ENCODE measurements around the gene USF3. TPM values are rescaled to one million over a fixed set of nuclear protein-coding genes. Genes with fewer than 3 reads are reported as not detected.

Gene USF3
- polyA plus RNA-seq, 1 donor from 2014 or later, result 15.4 TPM

DNA sequence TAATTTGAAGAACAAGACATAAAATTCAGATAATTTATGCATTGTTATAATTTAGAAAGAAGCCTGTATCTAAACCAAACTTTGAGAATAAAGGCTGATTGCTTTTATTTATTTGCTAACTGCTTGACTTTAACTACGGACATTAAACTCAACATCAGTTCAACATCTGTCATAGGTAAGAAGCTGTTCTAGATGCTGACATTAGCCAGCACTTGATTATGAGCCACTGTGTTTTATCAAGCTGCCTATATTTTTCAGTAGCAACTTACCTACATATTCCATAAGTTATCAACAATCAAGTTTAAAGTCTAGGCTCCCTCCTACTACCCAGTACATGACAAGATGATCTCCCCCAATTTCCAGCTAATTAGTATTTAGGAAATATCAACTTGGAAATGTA is 42.1 kb downstream of the USF3 start:
- peaks cover 16% of the 10 kb centered on the region for H3K36me3 ChIP-seq (ENCODE audit: insufficient read depth, low read length)
- no peaks in the 10 kb centered on the region for H3K79me2 ChIP-seq (replicated peaks; ENCODE audit: insufficient read depth, low read length)
- no peaks in the 10 kb centered on the region for H3K27me3 ChIP-seq (ENCODE audit: insufficient read depth, low read depth, low read length)
- no peaks in the 10 kb centered on the region for H3K9me2 ChIP-seq (ENCODE audit: insufficient read depth, low read length)
- H3K9ac ChIP-seq (ENCODE audit: low read length), result no peak overlapping the region
- no peak overlapping the region for H3K4me2 ChIP-seq (ENCODE audit: low read length)
- H3F3A ChIP-seq (ENCODE audit: insufficient read depth, low read length, poor library complexity, severe bottlenecking), result no peaks in the 10 kb centered on the region
- no peaks in the 10 kb centered on the region for H4K20me1 ChIP-seq (ENCODE audit: insufficient read depth)
- H3K27ac ChIP-seq (ENCODE audit: low read length), result no peak overlapping the region
- H3K9me3 ChIP-seq (ENCODE audit: low read length), result no peaks in the 10 kb centered on the region
- no peak for TF ChIP-seq EP300 (conservative IDR thresholded peaks at IDR 0.05; ENCODE audit: poor library complexity, severe bottlenecking)
- no peak for TF ChIP-seq SMC3 (conservative IDR thresholded peaks at IDR 0.05; ENCODE audit: poor library complexity)
- no peak for TF ChIP-seq EZH2 (IDR thresholded peaks at IDR 0.05; ENCODE audit: borderline replicate concordance, insufficient read depth, low read length, poor library complexity, severe bottlenecking)
- TF ChIP-seq MXI1 (conservative IDR thresholded peaks at IDR 0.05; ENCODE audit: poor library complexity, severe bottlenecking), result no peak
- TF ChIP-seq RAD21 (conservative IDR thresholded peaks at IDR 0.05), result no peak
- TF ChIP-seq, protein P1, sequence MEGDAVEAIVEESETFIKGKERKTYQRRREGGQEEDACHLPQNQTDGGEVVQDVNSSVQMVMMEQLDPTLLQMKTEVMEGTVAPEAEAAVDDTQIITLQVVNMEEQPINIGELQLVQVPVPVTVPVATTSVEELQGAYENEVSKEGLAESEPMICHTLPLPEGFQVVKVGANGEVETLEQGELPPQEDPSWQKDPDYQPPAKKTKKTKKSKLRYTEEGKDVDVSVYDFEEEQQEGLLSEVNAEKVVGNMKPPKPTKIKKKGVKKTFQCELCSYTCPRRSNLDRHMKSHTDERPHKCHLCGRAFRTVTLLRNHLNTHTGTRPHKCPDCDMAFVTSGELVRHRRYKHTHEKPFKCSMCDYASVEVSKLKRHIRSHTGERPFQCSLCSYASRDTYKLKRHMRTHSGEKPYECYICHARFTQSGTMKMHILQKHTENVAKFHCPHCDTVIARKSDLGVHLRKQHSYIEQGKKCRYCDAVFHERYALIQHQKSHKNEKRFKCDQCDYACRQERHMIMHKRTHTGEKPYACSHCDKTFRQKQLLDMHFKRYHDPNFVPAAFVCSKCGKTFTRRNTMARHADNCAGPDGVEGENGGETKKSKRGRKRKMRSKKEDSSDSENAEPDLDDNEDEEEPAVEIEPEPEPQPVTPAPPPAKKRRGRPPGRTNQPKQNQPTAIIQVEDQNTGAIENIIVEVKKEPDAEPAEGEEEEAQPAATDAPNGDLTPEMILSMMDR (IDR thresholded peaks at IDR 0.05; ENCODE audit: poor library complexity, severe bottlenecking), result no peak
- no peak for TF ChIP-seq TAF1 (IDR thresholded peaks at IDR 0.05; ENCODE audit: low read depth)
- TF ChIP-seq POLR2AphosphoS5 (IDR thresholded peaks at IDR 0.05), result no peak
- TF ChIP-seq, protein P2, sequence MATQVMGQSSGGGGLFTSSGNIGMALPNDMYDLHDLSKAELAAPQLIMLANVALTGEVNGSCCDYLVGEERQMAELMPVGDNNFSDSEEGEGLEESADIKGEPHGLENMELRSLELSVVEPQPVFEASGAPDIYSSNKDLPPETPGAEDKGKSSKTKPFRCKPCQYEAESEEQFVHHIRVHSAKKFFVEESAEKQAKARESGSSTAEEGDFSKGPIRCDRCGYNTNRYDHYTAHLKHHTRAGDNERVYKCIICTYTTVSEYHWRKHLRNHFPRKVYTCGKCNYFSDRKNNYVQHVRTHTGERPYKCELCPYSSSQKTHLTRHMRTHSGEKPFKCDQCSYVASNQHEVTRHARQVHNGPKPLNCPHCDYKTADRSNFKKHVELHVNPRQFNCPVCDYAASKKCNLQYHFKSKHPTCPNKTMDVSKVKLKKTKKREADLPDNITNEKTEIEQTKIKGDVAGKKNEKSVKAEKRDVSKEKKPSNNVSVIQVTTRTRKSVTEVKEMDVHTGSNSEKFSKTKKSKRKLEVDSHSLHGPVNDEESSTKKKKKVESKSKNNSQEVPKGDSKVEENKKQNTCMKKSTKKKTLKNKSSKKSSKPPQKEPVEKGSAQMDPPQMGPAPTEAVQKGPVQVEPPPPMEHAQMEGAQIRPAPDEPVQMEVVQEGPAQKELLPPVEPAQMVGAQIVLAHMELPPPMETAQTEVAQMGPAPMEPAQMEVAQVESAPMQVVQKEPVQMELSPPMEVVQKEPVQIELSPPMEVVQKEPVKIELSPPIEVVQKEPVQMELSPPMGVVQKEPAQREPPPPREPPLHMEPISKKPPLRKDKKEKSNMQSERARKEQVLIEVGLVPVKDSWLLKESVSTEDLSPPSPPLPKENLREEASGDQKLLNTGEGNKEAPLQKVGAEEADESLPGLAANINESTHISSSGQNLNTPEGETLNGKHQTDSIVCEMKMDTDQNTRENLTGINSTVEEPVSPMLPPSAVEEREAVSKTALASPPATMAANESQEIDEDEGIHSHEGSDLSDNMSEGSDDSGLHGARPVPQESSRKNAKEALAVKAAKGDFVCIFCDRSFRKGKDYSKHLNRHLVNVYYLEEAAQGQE (IDR thresholded peaks at IDR 0.05; ENCODE audit: borderline replicate concordance), result no peak
- no peak overlapping the region for H2AFZ ChIP-seq (ENCODE audit: low read depth, low read length)
- no peak overlapping the region for H3K4me3 ChIP-seq (ENCODE audit: low read length)

- no peaks in the 10 kb centered on the region for H3K36me3 ChIP-seq (ENCODE audit: insufficient read depth, low read length)
- no peak overlapping the region for H3K27ac ChIP-seq (ENCODE audit: low read length)
- H3K9me2 ChIP-seq (ENCODE audit: insufficient read depth, low read length), result no peaks in the 10 kb centered on the region
- H2AFZ ChIP-seq (ENCODE audit: low read depth, low read length), result no peak overlapping the region
- H3F3A ChIP-seq (ENCODE audit: insufficient read depth, low read length, poor library complexity, severe bottlenecking), result no peaks in the 10 kb centered on the region
- H3K4me2 ChIP-seq (ENCODE audit: low read length), result no peak overlapping the region
- H3K9me3 ChIP-seq (ENCODE audit: low read length), result peaks cover 3% of the 10 kb centered on the region
- H3K4me3 ChIP-seq (ENCODE audit: low read length), result no peak overlapping the region
- H3K79me2 ChIP-seq (replicated peaks; ENCODE audit: insufficient read depth, low read length), result no peaks in the 10 kb centered on the region
- TF ChIP-seq, protein P2 (IDR thresholded peaks at IDR 0.05; ENCODE audit: borderline replicate concordance), result no peak
- TF ChIP-seq EP300 (conservative IDR thresholded peaks at IDR 0.05; ENCODE audit: poor library complexity, severe bottlenecking), result no peak
- no peak for TF ChIP-seq EZH2 (IDR thresholded peaks at IDR 0.05; ENCODE audit: borderline replicate concordance, insufficient read depth, low read length, poor library complexity, severe bottlenecking)
- no peak for TF ChIP-seq SMC3 (conservative IDR thresholded peaks at IDR 0.05; ENCODE audit: poor library complexity)
- no peak for TF ChIP-seq TAF1 (IDR thresholded peaks at IDR 0.05; ENCODE audit: low read depth)
- no peak for TF ChIP-seq RAD21 (conservative IDR thresholded peaks at IDR 0.05)
- TF ChIP-seq, protein P1 (IDR thresholded peaks at IDR 0.05; ENCODE audit: poor library complexity, severe bottlenecking), result no peak
- no peak for TF ChIP-seq MXI1 (conservative IDR thresholded peaks at IDR 0.05; ENCODE audit: poor library complexity, severe bottlenecking)
- TF ChIP-seq POLR2AphosphoS5 (IDR thresholded peaks at IDR 0.05), result no peak
- no peaks in the 10 kb centered on the region for H4K20me1 ChIP-seq (ENCODE audit: insufficient read depth)
- no peaks in the 10 kb centered on the region for H3K27me3 ChIP-seq (ENCODE audit: insufficient read depth, low read depth, low read length)
- no peak overlapping the region for H3K9ac ChIP-seq (ENCODE audit: low read length)
Measured at GRCh38 chr3:113649174-113649845, 47.1 kb downstream of the USF3 start.

Measured in neural cell (in vitro differentiated cells).